Measurements from ENCODE around the gene HOMEZ.
"Not testable (repeated sequence)": the region's sequence is repeated elsewhere in the genome, so short reads cannot be mapped to it uniquely, and the experiment has no call there.

HOMEZ gene

DNA sequence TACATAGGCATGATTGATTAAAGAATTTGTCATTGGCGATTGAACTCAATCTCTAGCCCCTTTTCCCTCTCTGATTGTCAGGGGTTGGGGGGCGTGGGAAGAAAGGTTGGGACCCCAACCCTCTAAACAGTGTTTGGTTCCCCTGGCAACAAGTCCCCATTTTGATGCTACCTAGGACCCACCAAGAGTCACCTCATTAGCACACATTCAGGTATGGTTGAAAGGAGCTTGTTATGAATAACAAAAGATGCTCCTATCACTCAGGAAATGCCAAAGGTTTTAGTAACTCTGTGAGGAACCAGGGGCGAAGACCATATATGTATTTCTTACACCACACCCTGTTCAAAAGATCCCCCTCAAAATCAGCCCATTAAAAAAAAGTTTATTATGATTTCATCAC lies 33.9 kb downstream of the HOMEZ start:
- Histone ChIP-seq H3K9me3 (ENCODE audit: control extremely low read depth in 1 of 5, control insufficient read depth in 4 of 5, insufficient read depth in 2 of 5, low read depth in 1 of 5, low read length in 4 of 5) (no peaks in the 10 kb centered on the region), H3K27ac (ENCODE audit: insufficient read depth in 1 of 2, low read depth in 1 of 2, low read length in 2 of 2, poor library complexity in 1 of 2, severe bottlenecking in 2 of 2) (no peak overlapping the region), H3K36me3 (ENCODE audit: control insufficient read depth in 4 of 4, insufficient read depth in 4 of 4, low read length in 3 of 4) (no peaks in the 10 kb centered on the region), H3K27me3 (replicated peaks in 2 of 5; ENCODE audit: control insufficient read depth in 4 of 5, insufficient read depth in 5 of 5, low read length in 4 of 5) (no peaks in the 10 kb centered on the region), H3K4me3 (ENCODE audit: control insufficient read depth in 1 of 7, extremely low read depth in 1 of 7, insufficient read depth in 4 of 7, low read depth in 2 of 7, low read length in 6 of 7) (no peak overlapping the region), H3K4me1 (ENCODE audit: control extremely low read depth in 1 of 4, control insufficient read depth in 4 of 4, insufficient read depth in 4 of 4, low read length in 3 of 4) (peaks cover 0 to 5% (median 0%) of the 10 kb centered on the region in 4 experiments)
- CTCF ChIA-PET = interaction anchor here (1.3 to 1.6 kb wide), 2 partner anchors 8 to 17 kb away, joined by 3 to 5 read pairs; no protein-coding TSS in a partner anchor
- DNase-seq = no peak
- POLR2A ChIA-PET = interaction anchor here (0.6 kb wide), 1 partner anchor 74 kb away, joined by 3 read pairs; no protein-coding TSS in a partner anchor
- 82% methylated on average over 2 of the region's 3 CpGs for WGBS (ENCODE audit: insufficient coverage)

DNA sequence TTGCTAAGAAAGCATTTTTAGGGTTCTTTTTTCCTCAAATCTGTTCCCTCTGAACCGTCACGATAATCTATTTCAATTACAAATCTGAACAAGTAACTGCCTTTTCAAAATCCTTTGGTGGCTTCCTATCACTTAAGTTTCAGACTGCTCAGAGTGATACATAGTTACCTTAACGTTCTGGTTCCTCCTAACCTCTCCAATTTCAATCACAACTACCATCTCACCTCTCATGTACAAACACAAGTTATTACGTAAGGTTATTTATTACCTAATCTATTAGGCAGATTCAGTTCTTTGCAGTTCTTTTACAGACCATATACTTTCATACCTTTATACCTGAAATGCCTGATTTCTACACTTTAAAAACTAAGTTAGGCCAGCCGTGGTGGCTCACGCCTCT lies 36.1 kb downstream of the HOMEZ start:
- Histone ChIP-seq H3K9me3 (ENCODE audit: control extremely low read depth in 1 of 5, control insufficient read depth in 4 of 5, insufficient read depth in 2 of 5, low read depth in 1 of 5, low read length in 4 of 5) (no peaks in the 10 kb centered on the region), H3K27me3 (replicated peaks in 2 of 5; ENCODE audit: control insufficient read depth in 4 of 5, insufficient read depth in 5 of 5, low read length in 4 of 5) (no peaks in the 10 kb centered on the region), H3K27ac (ENCODE audit: insufficient read depth in 1 of 2, low read depth in 1 of 2, low read length in 2 of 2, poor library complexity in 1 of 2, severe bottlenecking in 2 of 2) (no peak overlapping the region), H3K4me3 (ENCODE audit: control insufficient read depth in 1 of 7, extremely low read depth in 1 of 7, insufficient read depth in 4 of 7, low read depth in 2 of 7, low read length in 6 of 7) (no peak overlapping the region), H3K36me3 (ENCODE audit: control insufficient read depth in 4 of 4, insufficient read depth in 4 of 4, low read length in 3 of 4) (no peaks in the 10 kb centered on the region), H3K4me1 (ENCODE audit: control extremely low read depth in 1 of 4, control insufficient read depth in 4 of 4, insufficient read depth in 4 of 4, low read length in 3 of 4) (peaks cover 0 to 5% (median 0%) of the 10 kb centered on the region in 4 experiments)
- WGBS (ENCODE audit: insufficient coverage) = 96% methylated on average over 4 of the region's 6 CpGs
- CTCF ChIA-PET = interaction anchor here (1.5 kb wide), 1 partner anchor 14 kb away, joined by 6 read pairs; no protein-coding TSS in a partner anchor
- POLR2A ChIA-PET = no interaction called here
- no peak for DNase-seq

DNA sequence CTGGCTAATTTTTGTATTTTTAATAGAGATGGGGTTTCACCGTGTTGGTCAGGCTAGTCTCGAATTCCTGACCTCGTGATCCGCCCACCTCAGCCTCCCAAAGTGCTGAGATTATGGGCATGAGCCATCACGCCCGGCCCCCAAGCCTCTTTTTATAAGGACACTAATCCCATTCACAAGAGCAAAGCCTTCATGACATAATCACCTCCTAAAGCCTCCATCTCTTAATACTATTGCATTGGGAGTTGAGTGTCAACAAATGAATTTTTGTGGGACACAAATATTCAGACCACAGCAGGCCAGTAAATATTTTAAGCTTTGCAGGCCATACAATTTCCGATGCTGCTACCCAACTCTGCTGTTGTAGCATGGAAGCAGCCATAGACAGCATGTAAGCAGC lies 37.3 kb downstream of the HOMEZ start:
- no peaks in the 10 kb centered on the region for H3K27me3 ChIP-seq (replicated peaks in 2 of 5; ENCODE audit: control insufficient read depth in 4 of 5, insufficient read depth in 5 of 5, low read length in 4 of 5)
- H3K4me3 ChIP-seq (ENCODE audit: control insufficient read depth in 1 of 7, extremely low read depth in 1 of 7, insufficient read depth in 4 of 7, low read depth in 2 of 7, low read length in 6 of 7) = no peak overlapping the region
- H3K9me3 ChIP-seq (ENCODE audit: control extremely low read depth in 1 of 5, control insufficient read depth in 4 of 5, insufficient read depth in 2 of 5, low read depth in 1 of 5, low read length in 4 of 5) = no peaks in the 10 kb centered on the region
- ChIA-PET POLR2A (no interaction called here), CTCF (interaction anchor here (1.5 kb wide), 1 partner anchor 15 kb away, joined by 6 read pairs; no protein-coding TSS in a partner anchor)
- no peak for DNase-seq
- H3K36me3 ChIP-seq (ENCODE audit: control insufficient read depth in 4 of 4, insufficient read depth in 4 of 4, low read length in 3 of 4) = no peaks in the 10 kb centered on the region
- no peak overlapping the region for H3K27ac ChIP-seq (ENCODE audit: insufficient read depth in 1 of 2, low read depth in 1 of 2, low read length in 2 of 2, poor library complexity in 1 of 2, severe bottlenecking in 2 of 2)
- WGBS (ENCODE audit: insufficient coverage) = 90% methylated on average over 2 of the region's 7 CpGs
- H3K4me1 ChIP-seq (ENCODE audit: control extremely low read depth in 1 of 4, control insufficient read depth in 4 of 4, insufficient read depth in 4 of 4, low read length in 3 of 4) = peaks cover 0 to 5% (median 0%) of the 10 kb centered on the region in 4 experiments

DNA sequence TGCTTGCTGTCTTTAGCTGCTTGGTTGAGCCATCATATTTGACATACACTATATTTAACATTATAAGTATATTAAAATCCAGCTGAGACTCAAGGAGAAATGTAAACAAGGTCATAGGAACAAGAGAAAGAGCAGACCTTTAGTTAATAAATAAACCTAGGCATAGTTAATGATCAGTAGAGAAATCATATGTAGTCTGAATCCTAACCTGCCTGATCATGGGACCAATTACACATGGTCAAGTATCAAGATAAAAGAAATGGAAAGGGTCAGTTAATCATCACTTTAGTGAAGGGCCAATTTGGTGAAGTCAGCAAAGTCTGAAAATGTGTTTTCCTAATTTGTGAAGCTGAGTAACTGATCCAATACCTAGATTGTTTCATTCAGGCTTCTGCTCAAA lies 40.6 kb downstream of the HOMEZ start:
- no peaks in the 10 kb centered on the region for H3K9me3 ChIP-seq (ENCODE audit: control extremely low read depth in 1 of 5, control insufficient read depth in 4 of 5, insufficient read depth in 2 of 5, low read depth in 1 of 5, low read length in 4 of 5)
- ChIA-PET CTCF (interaction anchor here (1.0 to 1.8 kb wide), 3 partner anchors 12 to 124 kb away, joined by 3 to 4 read pairs (median 3); no protein-coding TSS in a partner anchor), POLR2A (no interaction called here)
- H3K4me1 ChIP-seq (ENCODE audit: control extremely low read depth in 1 of 4, control insufficient read depth in 4 of 4, insufficient read depth in 4 of 4, low read length in 3 of 4) = no peaks in the 10 kb centered on the region
- no peak overlapping the region for H3K27ac ChIP-seq (ENCODE audit: insufficient read depth in 1 of 2, low read depth in 1 of 2, low read length in 2 of 2, poor library complexity in 1 of 2, severe bottlenecking in 2 of 2)
- DNase-seq = no peak
- no peaks in the 10 kb centered on the region for H3K27me3 ChIP-seq (replicated peaks in 2 of 5; ENCODE audit: control insufficient read depth in 4 of 5, insufficient read depth in 5 of 5, low read length in 4 of 5)
- H3K4me3 ChIP-seq (ENCODE audit: control insufficient read depth in 1 of 7, extremely low read depth in 1 of 7, insufficient read depth in 4 of 7, low read depth in 2 of 7, low read length in 6 of 7) = no peak overlapping the region
- H3K36me3 ChIP-seq (ENCODE audit: control insufficient read depth in 4 of 4, insufficient read depth in 4 of 4, low read length in 3 of 4) = no peaks in the 10 kb centered on the region

DNA sequence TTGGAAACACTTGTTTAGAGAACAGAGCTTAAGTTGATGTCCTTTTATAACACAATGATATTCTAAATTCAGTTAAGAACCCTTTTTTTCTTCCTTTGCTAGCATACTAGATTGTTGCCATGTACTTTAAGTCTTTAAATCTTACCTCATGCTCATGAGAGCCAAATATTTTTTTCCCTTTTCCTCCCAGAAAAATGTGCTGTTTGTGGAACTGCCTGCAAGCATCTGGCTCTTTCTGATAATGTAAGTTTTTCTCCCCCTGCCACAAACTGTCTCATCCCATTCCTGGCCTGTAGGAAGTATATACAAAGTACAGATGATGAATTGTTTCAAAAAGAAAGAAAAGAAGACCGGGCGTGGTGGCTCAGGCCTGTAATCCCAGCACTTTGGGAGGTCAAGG lies 42.9 kb downstream of the HOMEZ start:
- H3K27me3 ChIP-seq (replicated peaks in 2 of 5; ENCODE audit: control insufficient read depth in 4 of 5, insufficient read depth in 5 of 5, low read length in 4 of 5) = peaks cover 0 to 2% (median 0%) of the 10 kb centered on the region in 5 experiments
- CTCF ChIA-PET = interaction anchor here (1.4 kb wide), 1 partner anchor 56 kb away, joined by 3 read pairs; no protein-coding TSS in a partner anchor
- WGBS (ENCODE audit: insufficient coverage) = 100% methylated on average over 2 of the region's 2 CpGs
- H3K4me3 ChIP-seq (ENCODE audit: control insufficient read depth in 1 of 7, extremely low read depth in 1 of 7, insufficient read depth in 4 of 7, low read depth in 2 of 7, low read length in 6 of 7) = no peak overlapping the region
- H3K4me1 ChIP-seq (ENCODE audit: control extremely low read depth in 1 of 4, control insufficient read depth in 4 of 4, insufficient read depth in 4 of 4, low read length in 3 of 4) = peaks cover 0 to under 1% (median under 1%) of the 10 kb centered on the region in 4 experiments
- no peak overlapping the region for H3K27ac ChIP-seq (ENCODE audit: insufficient read depth in 1 of 2, low read depth in 1 of 2, low read length in 2 of 2, poor library complexity in 1 of 2, severe bottlenecking in 2 of 2)
- no peaks in the 10 kb centered on the region for H3K36me3 ChIP-seq (ENCODE audit: control insufficient read depth in 4 of 4, insufficient read depth in 4 of 4, low read length in 3 of 4)
- H3K9me3 ChIP-seq (ENCODE audit: control extremely low read depth in 1 of 5, control insufficient read depth in 4 of 5, insufficient read depth in 2 of 5, low read depth in 1 of 5, low read length in 4 of 5) = no peaks in the 10 kb centered on the region
- POLR2A ChIA-PET = interaction anchor here (1.0 kb wide), 1 partner anchor 58 kb away, joined by 3 read pairs; no protein-coding TSS in a partner anchor
- DNase-seq = no peak

DNA sequence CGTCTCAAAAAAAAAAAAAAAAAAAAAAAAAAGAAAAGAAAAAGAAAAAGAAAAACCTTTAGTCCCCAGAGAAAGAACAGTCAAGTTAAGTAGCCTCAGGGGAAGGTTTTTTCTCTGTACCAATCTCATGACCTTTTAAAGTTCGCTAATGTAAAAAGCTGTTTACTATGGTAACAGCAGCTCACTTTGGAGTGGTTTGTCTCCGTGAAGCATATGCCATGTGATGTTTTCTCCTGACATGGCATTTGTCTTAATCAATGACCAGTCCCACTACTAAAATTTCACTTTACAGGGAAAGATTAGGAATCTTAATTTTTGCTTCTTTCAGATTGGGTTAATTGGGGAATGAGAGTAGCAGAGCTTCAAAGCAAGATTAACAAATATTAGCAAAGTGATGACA lies 43.9 kb downstream of the HOMEZ start:
- Histone ChIP-seq H3K27ac (ENCODE audit: insufficient read depth in 1 of 2, low read depth in 1 of 2, low read length in 2 of 2, poor library complexity in 1 of 2, severe bottlenecking in 2 of 2) (no peak overlapping the region), H3K27me3 (replicated peaks in 2 of 5; ENCODE audit: control insufficient read depth in 4 of 5, insufficient read depth in 5 of 5, low read length in 4 of 5) (peaks cover 0 to 3% (median 0%) of the 10 kb centered on the region in 5 experiments), H3K4me1 (ENCODE audit: control extremely low read depth in 1 of 4, control insufficient read depth in 4 of 4, insufficient read depth in 4 of 4, low read length in 3 of 4) (peaks cover 0 to 6% (median 3%) of the 10 kb centered on the region in 4 experiments), H3K36me3 (ENCODE audit: control insufficient read depth in 4 of 4, insufficient read depth in 4 of 4, low read length in 3 of 4) (no peaks in the 10 kb centered on the region), H3K4me3 (ENCODE audit: control insufficient read depth in 1 of 7, extremely low read depth in 1 of 7, insufficient read depth in 4 of 7, low read depth in 2 of 7, low read length in 6 of 7) (no peak overlapping the region), H3K9me3 (ENCODE audit: control extremely low read depth in 1 of 5, control insufficient read depth in 4 of 5, insufficient read depth in 2 of 5, low read depth in 1 of 5, low read length in 4 of 5) (no peaks in the 10 kb centered on the region)
- ChIA-PET CTCF (interaction anchor here (1.4 kb wide), 1 partner anchor 55 kb away, joined by 3 read pairs; no protein-coding TSS in a partner anchor), POLR2A (interaction anchor here (1.0 kb wide), 1 partner anchor 59 kb away, joined by 3 read pairs; no protein-coding TSS in a partner anchor)
- WGBS (ENCODE audit: insufficient coverage) = 100% methylated on average over 1 of the region's 3 CpGs
- DNase-seq = no peak

DNA sequence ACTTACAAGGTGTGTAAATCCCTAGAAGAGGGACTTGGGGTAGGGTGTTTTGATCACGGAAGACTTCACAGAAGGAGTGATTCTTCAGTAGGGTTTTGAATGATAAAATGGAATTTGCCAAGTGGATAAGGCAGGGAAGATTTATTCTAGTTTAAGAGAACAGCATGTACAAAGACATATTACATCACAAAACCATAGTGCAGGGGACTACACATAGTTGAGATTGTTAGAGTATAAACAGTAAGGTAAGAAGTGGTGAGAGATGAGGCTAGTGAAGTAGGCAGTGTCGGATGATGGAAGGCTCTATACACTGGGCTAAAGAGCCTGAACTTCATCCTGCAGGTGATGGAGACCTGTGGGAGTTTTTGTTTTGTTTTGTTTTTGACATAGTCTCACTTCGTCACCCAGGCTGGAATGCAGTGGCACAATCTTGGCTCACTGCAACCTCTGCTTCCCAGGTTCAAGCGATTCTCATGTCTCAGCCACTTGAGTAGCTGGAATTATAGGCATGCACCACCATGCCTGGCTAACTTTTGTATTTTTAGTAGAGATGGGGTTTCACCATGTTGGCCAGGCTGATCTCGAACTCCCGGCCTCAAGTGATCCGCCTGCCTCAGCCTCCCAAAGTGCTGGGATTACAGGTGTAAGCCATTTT lies 44.7 kb downstream of the HOMEZ start:
- CTCF ChIA-PET; H3K4me1 ChIP-seq (ENCODE audit: control extremely low read depth in 1 of 4, control insufficient read depth in 4 of 4, insufficient read depth in 4 of 4, low read length in 3 of 4); DNase-seq; H3K36me3 ChIP-seq (ENCODE audit: control insufficient read depth in 4 of 4, insufficient read depth in 4 of 4, low read length in 3 of 4); H3K9me3 ChIP-seq (ENCODE audit: control extremely low read depth in 1 of 5, control insufficient read depth in 4 of 5, insufficient read depth in 2 of 5, low read depth in 1 of 5, low read length in 4 of 5); H3K4me3 ChIP-seq (ENCODE audit: control insufficient read depth in 1 of 7, extremely low read depth in 1 of 7, insufficient read depth in 4 of 7, low read depth in 2 of 7, low read length in 6 of 7); H3K27ac ChIP-seq (ENCODE audit: insufficient read depth in 1 of 2, low read depth in 1 of 2, low read length in 2 of 2, poor library complexity in 1 of 2, severe bottlenecking in 2 of 2); H3K27me3 ChIP-seq (replicated peaks in 2 of 5; ENCODE audit: control insufficient read depth in 4 of 5, insufficient read depth in 5 of 5, low read length in 4 of 5): not testable (repeated sequence)
- POLR2A ChIA-PET = interaction anchor here (0.7 kb wide), 1 partner anchor 52 kb away, joined by 3 read pairs; no protein-coding TSS in a partner anchor
- WGBS (ENCODE audit: insufficient coverage) = 100% methylated on average over 6 of the region's 7 CpGs
